GM12801 (cell line): ENCODE data around the gene MAD1L1.

ENCODE experiments used
- CTCF ChIP-seq: IDR thresholded peaks from one replicate; pipeline ENCODE4 v1.5.1; 2011; ENCODE audit warnings: control low read depth; ENCODE audit not compliant: insufficient read length; ENCODE audit errors: extremely low read depth

The MAD1L1 gene

GRCh38 chr7:1890289-1891235 lies 342.2 kb downstream of the MAD1L1 start:
- TF ChIP-seq CTCF, result no peak

- TF ChIP-seq CTCF, result no peak
Measured at GRCh38 chr7:1889556-1890181, 343.1 kb downstream of the MAD1L1 start.

- no peak for TF ChIP-seq CTCF
Measured at GRCh38 chr7:1889091-1889490, 343.7 kb downstream of the MAD1L1 start.

- TF ChIP-seq CTCF, result no peak
Measured at GRCh38 chr7:1888425-1888824, 344.3 kb downstream of the MAD1L1 start.

GRCh38 chr7:1887251-1887650 lies 345.5 kb downstream of the MAD1L1 start:
- TF ChIP-seq CTCF, result no peak

- no peak for TF ChIP-seq CTCF
Measured at GRCh38 chr7:1886361-1887064, 346.2 kb downstream of the MAD1L1 start.
